HepG2 (cell line): ENCODE data around the gene STK32B. TPM values are rescaled to one million over a fixed set of nuclear protein-coding genes. Genes with fewer than 3 reads are reported as not detected.
"Not testable (repeated sequence)": the region's sequence is repeated elsewhere in the genome, so short reads cannot be mapped to it uniquely, and the experiment has no call there.

Source experiments
- ATAC-seq: fragments of 200-7000 bp; cut with Tn5 transposase; 3 replicates; pipeline ENCODE4 v1.9.1; 2020; ENCODE audit warnings: mild to moderate bottlenecking, moderate library complexity
- BruUV-seq: library from RNA; stranded (reverse); fragments of 400-500 nt; replicated peaks from 2 replicates; lab custom pipeline; 2021; lab: Mats Ljungman, UMichigan
- CTCF ChIA-PET: fragments of 300-600 bp; formaldehyde crosslinking; extraction: SDS; loops from one replicate; lab custom pipeline; 2021; ENCODE audit warnings: low total read pairs, inconsistent platforms, low intra/inter-chr PET ratio; lab: Yijun Ruan, JAX
- POLR2A ChIA-PET: fragments of 350-600 bp; sonication (Branson Sonifier 250); formaldehyde crosslinking; loops from one replicate; lab custom pipeline; 2020; ENCODE audit warnings: antibody characterized with exemption, inconsistent platforms; lab: Yijun Ruan, JAX
- DNase-seq: peaks from one replicate; pipeline ENCODE4 v3.0.0-alpha.2; 2015; ENCODE audit warnings: low spot score
- FAIRE-seq: peaks from 3 replicates; lab custom pipeline; 2011; peaks lifted over from hg19 to GRCh38; lab: Jason Lieb, UNC
- H2AFZ ChIP-seq: one replicate; pipeline ENCODE4 v1.6.1; 2011; ENCODE audit warnings: low read length, inconsistent platforms
- H3K27ac ChIP-seq: fragments of 300-600 bp; 3 replicates; pipeline ENCODE4 v1.8.0; 2011; ENCODE audit warnings: mixed run types, mild to moderate bottlenecking, mixed read lengths, low read length, inconsistent platforms; ENCODE audit not compliant: insufficient read depth; ENCODE audit errors: extremely low read length
- H3K27me3 ChIP-seq, 2 experiments: fragments of 200-600 bp in 1 of 2; 2 replicates in 1 of 2; 3 replicates in 1 of 2; pipeline versions ENCODE4 v1.6.0 to v1.8.0; 2011; ENCODE audit warnings: low read length in 2 of 2, mild to moderate bottlenecking in 2 of 2, moderate library complexity in 2 of 2, inconsistent platforms in 1 of 2; ENCODE audit not compliant: insufficient read depth in 2 of 2, control insufficient read depth in 1 of 2
- H3K36me3 ChIP-seq, 2 experiments: fragments of 200-600 bp in 1 of 2; replicated peaks in 1 of 2; 2 replicates in 1 of 2; 3 replicates in 1 of 2; pipeline versions ENCODE4 v1.5.1 to v1.8.0; 2011; ENCODE audit warnings: low read length in 2 of 2, inconsistent platforms in 1 of 2; ENCODE audit not compliant: insufficient read depth in 2 of 2, control insufficient read depth in 1 of 2
- H3K4me1 ChIP-seq: 2 replicates; pipeline ENCODE4 v1.5.1; 2012; ENCODE audit warnings: low read length, inconsistent platforms; ENCODE audit not compliant: insufficient read depth
- H3K4me2 ChIP-seq: 2 replicates; pipeline ENCODE4 v1.6.0; 2011; ENCODE audit warnings: low read depth, low read length, inconsistent platforms
- H3K4me3 ChIP-seq, 3 experiments: fragments of 200-600 bp in 1 of 3; sonication (generic), shearing (Covaris generic) in 1 of 3; replicated peaks in 1 of 3; 2 replicates each; pipeline ENCODE4 v1.5.1; 2011 to 2016; ENCODE audit warnings: low read length in 3 of 3, inconsistent platforms in 2 of 3, low read depth in 2 of 3, mild to moderate bottlenecking in 2 of 3, control low read depth in 1 of 3, mixed read lengths in 1 of 3; ENCODE audit not compliant: insufficient read depth in 1 of 3
- H3K79me2 ChIP-seq: one replicate; pipeline ENCODE4 v1.6.1; 2011; ENCODE audit warnings: low read length, inconsistent platforms; ENCODE audit not compliant: insufficient read depth
- H3K9ac ChIP-seq: 2 replicates; pipeline ENCODE4 v1.6.0; 2011; ENCODE audit warnings: mild to moderate bottlenecking, low read depth, low read length, inconsistent platforms; ENCODE audit not compliant: insufficient read depth
- H3K9me3 ChIP-seq: 2 replicates; pipeline ENCODE4 v1.5.1; 2012; ENCODE audit warnings: mild to moderate bottlenecking, low read length
- H4K20me1 ChIP-seq: 2 replicates; pipeline ENCODE4 v1.6.0; 2011; ENCODE audit warnings: inconsistent platforms, mild to moderate bottlenecking, low read length, moderate library complexity; ENCODE audit not compliant: insufficient read depth
- HNF4G ChIP-seq, 2 experiments: sonication (generic) in 1 of 2; formaldehyde crosslinking in 1 of 2; IDR thresholded peaks; 2 replicates each; pipeline versions ENCODE4 v1.4.0 to v1.6.1; 2011 to 2020; ENCODE audit warnings: borderline replicate concordance in 2 of 2, low read depth in 2 of 2, mild to moderate bottlenecking in 2 of 2, low read length in 1 of 2, missing genetic modification reagents in 1 of 2, moderate library complexity in 1 of 2
- NR1H2 ChIP-seq: sonication (generic); formaldehyde crosslinking; IDR thresholded peaks from 2 replicates; pipeline ENCODE4 v1.8.1; 2022; ENCODE audit warnings: low read depth, missing genetic modification reagents, borderline replicate concordance
- PPARG ChIP-seq: conservative IDR thresholded peaks from 2 replicates; pipeline ENCODE4 v1.6.1; 2016; ENCODE audit warnings: missing biosample characterization, missing genetic modification reagents
- SNRNP70 ChIP-seq: fragments of 200-400 bp; formaldehyde crosslinking; IDR thresholded peaks from 2 replicates; pipeline ENCODE4 v1.6.1; 2017; ENCODE audit warnings: mild to moderate bottlenecking, low read depth, low read length, moderate library complexity
- SP5 ChIP-seq: IDR thresholded peaks from 2 replicates; pipeline ENCODE4 v1.6.1; 2016; ENCODE audit warnings: low read depth, borderline replicate concordance
- ZFP62 ChIP-seq: sonication (generic); formaldehyde crosslinking; IDR thresholded peaks from 2 replicates; pipeline ENCODE4 v1.4.0; 2020; ENCODE audit warnings: missing genetic modification reagents
- WGBS: methylation state at CpG from one replicate; pipeline ENCODE4 v1.1.6; 2017; ENCODE audit warnings: low lambda C conversion rate; 5-methylcytosine and 5-hydroxymethylcytosine counted together
- in situ Hi-C: cut with HindIII; loops from 2 replicates; pipeline ENCODE4 v1.10.0; 2017; ENCODE audit warnings: low pct_unique_long_range_greater_than_20kb; ENCODE audit not compliant: extremely low pct_ligation_motif_present
- intact Hi-C: fragments of 100-400 bp; cut with micrococcal nuclease; formaldehyde crosslinking; loops from one replicate; pipeline ENCODE4 v1.10.0; 2022; ENCODE audit not compliant: unreplicated experiment
- polyA plus RNA-seq, 8 experiments: library from polyadenylated mRNA; depleted of rRNA in 3 of 8; stranded (reverse) in 7 of 8; unstranded in 1 of 8; fragments of >200 nt; fragmentation: Illumina TruSeq in 4 of 8; extraction: Trizol in 4 of 8; gene quantifications; 2 replicates each; pipeline versions ENCODE4 v1.2.1 to v1.2.3, GENCODE V29; 2011 to 2016; ENCODE audit warnings: low read depth in 4 of 8, missing spikeins in 1 of 8, mixed read lengths in 1 of 8; ENCODE audit not compliant: insufficient read depth in 1 of 8
- total RNA-seq, 5 experiments: library from RNA; depleted of rRNA; stranded (reverse); fragments of >200 nt; fragmentation: Illumina TruSeq; extraction: Trizol; gene quantifications; 2 replicates each; pipeline ENCODE4 v1.2.3, GENCODE V29; 2016; ENCODE audit warnings: low read depth in 1 of 5
- TF ChIP-seq, protein P1 (sequence below), 2 experiments: sonication (generic) in 1 of 2; formaldehyde crosslinking in 1 of 2; IDR thresholded peaks; 2 replicates each; pipeline versions ENCODE4 v1.5.1 to v1.6.1; 2011 to 2020; ENCODE audit warnings: borderline replicate concordance in 1 of 2, low read depth in 1 of 2, low read length in 1 of 2, mild to moderate bottlenecking in 1 of 2, missing genetic modification reagents in 1 of 2, moderate library complexity in 1 of 2

The STK32B gene
- total and polyA plus RNA-seq, 2 of the 13 experiments (the other 11 are each of a cell fraction or from before 2014, with no cell fraction given) = not detected

DNA sequence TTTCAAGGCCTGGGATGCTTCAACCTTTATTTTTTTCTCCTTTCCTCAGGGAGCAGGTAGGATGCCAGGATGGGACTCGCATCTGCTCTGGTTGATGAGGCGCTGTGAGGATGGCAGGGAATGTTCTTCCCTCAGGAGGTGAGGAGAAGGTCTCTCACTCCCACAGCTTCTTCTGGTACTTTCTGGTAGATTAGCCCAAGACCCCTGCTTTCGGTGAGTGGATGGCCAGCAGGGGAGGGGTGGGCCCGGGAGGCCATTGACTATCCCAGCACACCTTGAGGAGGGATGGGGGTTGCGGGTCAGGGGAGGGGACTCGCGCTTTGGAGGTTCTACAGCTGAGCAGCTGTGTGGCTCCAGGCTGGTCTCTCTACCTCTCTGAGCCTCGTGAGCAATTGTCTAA, 46.8 kb upstream of the STK32B start:
- Histone ChIP-seq H3K79me2 (no peaks in the 10 kb centered on the region), H3K27me3 (peaks cover 0 to 8% of the 10 kb centered on the region in 2 experiments; a peak in 2 of 5 replicates), H3K36me3 (no peaks in the 10 kb centered on the region), H3K4me1 (no peaks in the 10 kb centered on the region), H2AFZ (no peak overlapping the region), H3K9ac (no peak overlapping the region), H3K4me3 (no peak overlapping the region), H4K20me1 (no peaks in the 10 kb centered on the region), H3K9me3 (no peaks in the 10 kb centered on the region), H3K27ac (no peak overlapping the region), H3K4me2 (no peak overlapping the region)
- no peak for ATAC-seq
- no TSS peak for BruUV-seq
- intact Hi-C loops = no loop called here
- in situ Hi-C loops = no loop called here
- DNase-seq = no peak
- CTCF ChIA-PET = no interaction called here
- TF ChIP-seq, protein P1, sequence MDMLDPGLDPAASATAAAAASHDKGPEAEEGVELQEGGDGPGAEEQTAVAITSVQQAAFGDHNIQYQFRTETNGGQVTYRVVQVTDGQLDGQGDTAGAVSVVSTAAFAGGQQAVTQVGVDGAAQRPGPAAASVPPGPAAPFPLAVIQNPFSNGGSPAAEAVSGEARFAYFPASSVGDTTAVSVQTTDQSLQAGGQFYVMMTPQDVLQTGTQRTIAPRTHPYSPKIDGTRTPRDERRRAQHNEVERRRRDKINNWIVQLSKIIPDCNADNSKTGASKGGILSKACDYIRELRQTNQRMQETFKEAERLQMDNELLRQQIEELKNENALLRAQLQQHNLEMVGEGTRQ (IDR thresholded peaks at IDR 0.05; ENCODE audit: low read depth, low read length) = no peak
- TF ChIP-seq, protein P1 (CRISPR knock-in tag; IDR thresholded peaks at IDR 0.05; ENCODE audit: borderline replicate concordance) = no peak
- TF ChIP-seq NR1H2 = no peak
- no peak for TF ChIP-seq HNF4G (IDR thresholded peaks at IDR 0.05; ENCODE audit: borderline replicate concordance, low read depth, low read length)
- no peak for TF ChIP-seq HNF4G (CRISPR knock-in tag; IDR thresholded peaks at IDR 0.05; ENCODE audit: borderline replicate concordance, low read depth)
- TF ChIP-seq PPARG = no peak
- no peak for TF ChIP-seq ZFP62 (CRISPR knock-in tag)
- no peak for TF ChIP-seq SP5 (CRISPR knock-in tag)
- no peak for TF ChIP-seq SNRNP70
- 67% methylated on average over 2 of the region's 8 CpGs for WGBS
- no peak for FAIRE-seq
- POLR2A ChIA-PET = no interaction called here

DNA sequence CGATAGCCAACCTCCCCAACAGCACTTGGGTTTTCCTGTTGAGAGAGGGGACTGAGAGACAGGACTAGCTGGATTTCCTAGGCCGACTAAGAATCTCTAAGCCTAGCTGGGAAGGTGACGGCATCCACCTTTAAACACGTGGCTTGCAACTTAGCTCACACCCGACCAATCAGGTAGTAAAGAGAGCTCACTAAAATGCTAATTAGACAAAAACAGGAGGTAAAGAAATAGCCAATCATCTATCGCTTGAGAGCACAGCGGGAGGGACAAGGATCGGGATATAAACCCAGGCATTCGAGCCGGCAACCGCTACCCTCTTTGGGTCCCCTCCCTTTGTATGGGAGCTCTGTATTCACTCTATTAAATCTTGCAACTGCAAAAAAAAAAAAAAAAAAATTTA, 44.3 kb upstream of the STK32B start:
- intact Hi-C loops, H2AFZ ChIP-seq, H3K27ac ChIP-seq, BruUV-seq, CTCF ChIA-PET, H3K4me3 ChIP-seq, H4K20me1 ChIP-seq, H3K36me3 ChIP-seq, POLR2A ChIA-PET, in situ Hi-C loops, FAIRE-seq, H3K9me3 ChIP-seq, H3K9ac ChIP-seq, H3K4me2 ChIP-seq, H3K4me1 ChIP-seq, DNase-seq, ATAC-seq, H3K79me2 ChIP-seq: not testable (repeated sequence)
- peaks cover 1 to 18% of the 10 kb centered on the region in 2 experiments; a peak in 3 of 5 replicates for H3K27me3 ChIP-seq
- 31% methylated on average over 11 of the region's 11 CpGs for WGBS
